ENCODE results near the gene OR9A4. TPM values are rescaled to one million over a fixed set of nuclear protein-coding genes. Genes with fewer than 3 reads are reported as not detected.

Gene OR9A4
- total RNA-seq, 1 experiment from 2014 or later = not detected

DNA sequence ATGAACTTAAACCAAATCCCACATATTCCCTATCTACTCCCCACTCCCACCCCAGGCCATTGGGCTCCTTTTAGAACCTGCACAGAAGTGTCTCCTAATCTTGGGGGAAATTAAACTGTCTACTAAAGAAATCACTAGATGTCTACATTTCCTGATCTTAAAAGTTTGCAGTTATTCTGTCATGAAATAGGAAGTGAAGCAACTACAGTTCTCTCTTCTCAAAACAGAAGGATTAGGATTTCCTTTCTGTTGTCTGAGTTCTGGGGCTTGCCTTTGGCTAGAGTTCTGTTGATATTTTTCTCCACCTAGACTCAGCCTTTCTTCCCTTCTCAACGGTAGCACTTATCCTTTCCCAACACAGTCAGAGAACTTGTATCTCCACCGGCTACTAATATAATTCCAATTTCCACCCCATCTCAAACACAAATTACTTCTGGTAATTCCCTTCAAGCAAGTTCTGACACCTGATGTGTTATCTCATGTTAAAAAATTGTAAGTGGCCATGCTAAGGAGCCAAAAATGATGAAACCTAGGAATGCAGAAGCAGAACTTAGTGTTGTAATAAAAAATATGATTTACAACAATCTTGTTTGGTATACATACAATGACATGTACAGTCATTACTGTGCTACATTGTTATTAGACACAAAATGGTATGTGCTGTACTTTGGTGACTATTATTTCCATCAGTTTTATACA lies 12.1 kb downstream of the OR9A4 start:
- Histone ChIP-seq H3K79me1 (ENCODE audit: insufficient read depth, low read depth, low read length, poor library complexity, severe bottlenecking) (no peaks in the 10 kb centered on the region), H3K9me3 (ENCODE audit: control insufficient read depth, low read depth, low read length) (no peaks in the 10 kb centered on the region), H3K79me2 (ENCODE audit: insufficient read depth, low read length) (no peaks in the 10 kb centered on the region), H3K4me2 (ENCODE audit: insufficient read depth, insufficient read length, low read length) (no peak overlapping the region), H4K8ac (replicated peaks; ENCODE audit: insufficient read length, low read depth, low read length) (no peak overlapping the region), H3K9ac (ENCODE audit: extremely low read depth, insufficient read length, low read length) (no peak overlapping the region), H3K27ac (ENCODE audit: insufficient read length, low read depth, low read length) (no peak overlapping the region), H2BK20ac (ENCODE audit: low read depth, low read length, poor library complexity, severe bottlenecking) (no peak overlapping the region), H4K91ac (ENCODE audit: insufficient read length, low read depth, low read length) (no peak overlapping the region), H3T11ph (ENCODE audit: low read length) (no peak overlapping the region), H3K27me3 (ENCODE audit: insufficient read depth, low read length) (no peaks in the 10 kb centered on the region), H2BK12ac (ENCODE audit: insufficient read length, low read depth, low read length) (no peak overlapping the region), H2BK120ac (ENCODE audit: low read depth, low read length, poor library complexity, severe bottlenecking) (no peak overlapping the region), H3K4me1 (ENCODE audit: insufficient read depth, low read length) (0 out of 2 replicates have a peak, but pooled peaks cover 3% of the 10 kb centered on the region), H2AFZ (ENCODE audit: low read length) (no peak overlapping the region), H3K56ac (ENCODE audit: insufficient read length, low read depth, low read length) (no peak overlapping the region), H3K14ac (ENCODE audit: insufficient read depth, low read length) (no peak overlapping the region), H4K20me1 (ENCODE audit: control insufficient read depth, insufficient read depth, insufficient read length) (no peaks in the 10 kb centered on the region), H3K23me2 (ENCODE audit: insufficient read length, low read depth, low read length, poor library complexity, severe bottlenecking) (no peaks in the 10 kb centered on the region), H2AK5ac (ENCODE audit: insufficient read length, low read length) (no peak overlapping the region), H3K18ac (ENCODE audit: insufficient read length, low read depth, low read length) (no peak overlapping the region), H2BK5ac (ENCODE audit: insufficient read length, low read length) (no peak overlapping the region), H3K4ac (ENCODE audit: low read depth, low read length) (no peak overlapping the region), H3K23ac (ENCODE audit: insufficient read length, low read depth, low read length) (no peak overlapping the region), H2BK15ac (ENCODE audit: low read depth, low read length) (no peak overlapping the region), H4K5ac (ENCODE audit: insufficient read length, low read depth, low read length) (no peak overlapping the region)
- peaks cover 5% of the 10 kb centered on the region for H3K27me3 Mint-ChIP-seq (ENCODE audit: low read depth)
- DNase-seq = no peak
- no peak overlapping the region for H3K4me3 Mint-ChIP-seq
- no peaks in the 10 kb centered on the region; a peak in 2 of 7 replicates for H3K36me3 Mint-ChIP-seq (ENCODE audit: insufficient read depth in 1 of 3, low read depth in 3 of 3)
- 100% methylated on average over 1 of the region's 2 CpGs for WGBS (ENCODE audit: extremely low coverage, insufficient read length, low lambda C conversion rate)
- H3K27ac Mint-ChIP-seq = no peak overlapping the region
- peaks cover 2 to 4% of the 10 kb centered on the region in 2 experiments; a peak in 2 of 5 replicates for H3K9me3 Mint-ChIP-seq
- H3K4me1 Mint-ChIP-seq = peaks cover 5 to 9% of the 10 kb centered on the region in 2 experiments
- TF ChIP-seq, protein P1, sequence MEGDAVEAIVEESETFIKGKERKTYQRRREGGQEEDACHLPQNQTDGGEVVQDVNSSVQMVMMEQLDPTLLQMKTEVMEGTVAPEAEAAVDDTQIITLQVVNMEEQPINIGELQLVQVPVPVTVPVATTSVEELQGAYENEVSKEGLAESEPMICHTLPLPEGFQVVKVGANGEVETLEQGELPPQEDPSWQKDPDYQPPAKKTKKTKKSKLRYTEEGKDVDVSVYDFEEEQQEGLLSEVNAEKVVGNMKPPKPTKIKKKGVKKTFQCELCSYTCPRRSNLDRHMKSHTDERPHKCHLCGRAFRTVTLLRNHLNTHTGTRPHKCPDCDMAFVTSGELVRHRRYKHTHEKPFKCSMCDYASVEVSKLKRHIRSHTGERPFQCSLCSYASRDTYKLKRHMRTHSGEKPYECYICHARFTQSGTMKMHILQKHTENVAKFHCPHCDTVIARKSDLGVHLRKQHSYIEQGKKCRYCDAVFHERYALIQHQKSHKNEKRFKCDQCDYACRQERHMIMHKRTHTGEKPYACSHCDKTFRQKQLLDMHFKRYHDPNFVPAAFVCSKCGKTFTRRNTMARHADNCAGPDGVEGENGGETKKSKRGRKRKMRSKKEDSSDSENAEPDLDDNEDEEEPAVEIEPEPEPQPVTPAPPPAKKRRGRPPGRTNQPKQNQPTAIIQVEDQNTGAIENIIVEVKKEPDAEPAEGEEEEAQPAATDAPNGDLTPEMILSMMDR (conservative IDR thresholded peaks at IDR 0.05) = no peak
